PC-3 (cell line): ENCODE measurements around the gene RSRC1.

Experiments used
- EZH2 ChIP-seq: fragments of 300-600 bp; sonication (generic); IDR thresholded peaks from one replicate; pipeline ENCODE4 v1.6.1; 2017; ENCODE audit warnings: antibody characterized with exemption, mild to moderate bottlenecking, low read length; ENCODE audit not compliant: unreplicated experiment
- EZH2phosphoT487 ChIP-seq: fragments of 300-600 bp; sonication (generic); IDR thresholded peaks from 2 replicates; pipeline ENCODE4 v1.6.1; 2018; ENCODE audit warnings: mild to moderate bottlenecking, antibody characterized with exemption, low read length, borderline replicate concordance

DNA sequence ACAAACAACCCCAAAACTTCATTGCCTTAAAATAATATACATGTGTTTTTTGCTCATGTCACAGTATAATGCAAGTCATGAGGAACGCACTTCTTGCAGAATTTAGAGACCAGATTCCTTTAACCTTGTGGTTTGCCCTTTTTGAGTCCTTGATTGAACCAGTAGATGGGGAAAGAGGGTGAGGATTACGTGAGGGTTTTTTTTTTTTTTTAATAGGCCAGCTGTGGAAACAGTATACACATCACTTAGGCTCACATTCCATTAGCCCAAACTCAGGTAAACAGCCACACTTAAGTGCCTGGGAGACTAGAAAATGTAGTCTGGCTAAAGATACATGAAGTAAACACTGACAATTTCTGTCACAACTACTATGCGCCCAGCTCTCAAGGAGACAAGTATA, 346.2 kb downstream of the RSRC1 start:
- TF ChIP-seq EZH2, result no peak
- TF ChIP-seq EZH2phosphoT487, result no peak
